Measurements from ENCODE around the gene PTPRT. TPM values are rescaled to one million over a fixed set of nuclear protein-coding genes. Genes with fewer than 3 reads are reported as not detected.

PTPRT gene
- total RNA-seq, 1 donor from 2014 or later = 0.56 TPM

DNA sequence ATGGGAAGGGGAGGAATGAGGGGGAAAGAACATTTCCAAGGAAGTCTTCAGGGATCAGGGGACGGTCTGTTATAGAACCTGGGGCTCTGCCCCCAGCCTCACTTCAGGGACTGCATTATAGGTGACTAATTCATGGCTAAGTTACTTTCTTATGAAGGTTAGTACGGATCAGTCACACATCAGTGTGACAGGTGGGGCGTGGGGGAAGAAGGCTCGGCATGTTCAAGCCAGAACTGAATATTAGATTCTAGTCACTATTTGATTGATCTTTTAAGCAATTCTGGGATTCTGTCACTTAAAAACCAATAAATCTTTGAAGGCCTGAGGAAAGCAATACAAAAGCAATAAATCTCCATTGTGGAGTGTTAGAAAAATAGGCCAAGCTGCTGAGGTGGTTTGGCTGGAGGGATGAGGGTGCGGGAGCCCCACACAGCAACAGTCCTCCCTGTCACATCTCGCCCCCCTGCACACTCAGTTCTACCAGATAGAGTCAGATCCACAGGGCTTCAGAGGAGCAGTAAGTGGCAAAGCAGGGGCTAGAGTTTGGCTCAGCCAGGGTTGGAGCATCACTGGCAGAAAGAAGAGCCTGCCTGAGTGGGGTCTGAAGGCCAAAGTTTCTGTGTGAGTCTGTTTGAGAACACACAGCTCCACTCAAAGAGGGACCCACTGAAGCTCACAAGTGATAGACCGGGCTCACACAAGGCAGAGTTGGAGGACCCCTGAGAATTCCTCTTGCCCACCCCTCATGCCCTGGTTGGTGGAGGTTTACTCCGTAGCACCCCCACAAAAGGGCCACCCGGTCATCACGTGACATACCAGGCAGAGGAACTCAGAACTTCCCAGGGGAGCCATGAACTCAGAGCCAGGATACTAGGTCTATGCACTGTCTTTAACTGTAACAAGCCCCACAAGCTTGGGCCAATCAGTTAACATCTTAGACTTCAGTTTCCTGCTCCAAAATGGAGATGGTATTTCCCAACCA, 843.2 kb downstream of the PTPRT start:
- no peaks in the 10 kb centered on the region for H3K4me1 Mint-ChIP-seq
- no peaks in the 10 kb centered on the region for H3K36me3 Mint-ChIP-seq (ENCODE audit: low read depth)
- H3K4me3 Mint-ChIP-seq = no peak overlapping the region
- H3K27ac Mint-ChIP-seq (ENCODE audit: unreplicated experiment) = no peak overlapping the region
- no peak for DNase-seq (ENCODE audit: low read depth, low spot score)
- peaks cover 7% of the 10 kb centered on the region for H3K27me3 Mint-ChIP-seq (ENCODE audit: low read depth)
- TF ChIP-seq, protein P1, sequence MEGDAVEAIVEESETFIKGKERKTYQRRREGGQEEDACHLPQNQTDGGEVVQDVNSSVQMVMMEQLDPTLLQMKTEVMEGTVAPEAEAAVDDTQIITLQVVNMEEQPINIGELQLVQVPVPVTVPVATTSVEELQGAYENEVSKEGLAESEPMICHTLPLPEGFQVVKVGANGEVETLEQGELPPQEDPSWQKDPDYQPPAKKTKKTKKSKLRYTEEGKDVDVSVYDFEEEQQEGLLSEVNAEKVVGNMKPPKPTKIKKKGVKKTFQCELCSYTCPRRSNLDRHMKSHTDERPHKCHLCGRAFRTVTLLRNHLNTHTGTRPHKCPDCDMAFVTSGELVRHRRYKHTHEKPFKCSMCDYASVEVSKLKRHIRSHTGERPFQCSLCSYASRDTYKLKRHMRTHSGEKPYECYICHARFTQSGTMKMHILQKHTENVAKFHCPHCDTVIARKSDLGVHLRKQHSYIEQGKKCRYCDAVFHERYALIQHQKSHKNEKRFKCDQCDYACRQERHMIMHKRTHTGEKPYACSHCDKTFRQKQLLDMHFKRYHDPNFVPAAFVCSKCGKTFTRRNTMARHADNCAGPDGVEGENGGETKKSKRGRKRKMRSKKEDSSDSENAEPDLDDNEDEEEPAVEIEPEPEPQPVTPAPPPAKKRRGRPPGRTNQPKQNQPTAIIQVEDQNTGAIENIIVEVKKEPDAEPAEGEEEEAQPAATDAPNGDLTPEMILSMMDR (conservative IDR thresholded peaks at IDR 0.05) = no peak
- H3K9me3 Mint-ChIP-seq = peaks cover 9% of the 10 kb centered on the region

DNA sequence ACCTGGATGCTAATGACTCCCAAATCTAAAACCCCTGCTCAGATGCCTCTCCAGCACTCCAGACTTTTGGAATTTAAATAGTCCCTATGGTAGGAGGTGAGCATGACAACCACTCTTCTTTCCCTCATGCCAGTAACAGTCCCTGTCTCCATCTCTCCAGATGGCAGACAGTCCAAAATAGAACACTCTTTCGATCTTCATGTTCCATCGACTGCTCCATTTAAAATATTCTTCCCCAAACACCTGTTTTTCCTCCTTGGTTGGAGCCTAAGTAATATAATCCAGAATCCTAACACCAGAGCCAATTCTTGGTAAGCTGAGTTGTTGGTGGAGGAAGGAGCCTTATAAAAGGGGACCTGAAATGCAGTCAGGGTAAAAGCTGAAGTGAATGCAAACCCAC, 848.1 kb downstream of the PTPRT start:
- TF ChIP-seq, protein P1 (conservative IDR thresholded peaks at IDR 0.05) = no peak
- DNase-seq (ENCODE audit: low read depth, low spot score) = no peak
- H3K9me3 Mint-ChIP-seq = peaks cover 10% of the 10 kb centered on the region
- no peak overlapping the region for H3K27ac Mint-ChIP-seq (ENCODE audit: unreplicated experiment)
- H3K4me3 Mint-ChIP-seq = no peak overlapping the region
- H3K36me3 Mint-ChIP-seq (ENCODE audit: low read depth) = no peaks in the 10 kb centered on the region
- peaks cover 5% of the 10 kb centered on the region for H3K4me1 Mint-ChIP-seq
- H3K27me3 Mint-ChIP-seq (ENCODE audit: low read depth) = peaks cover 12% of the 10 kb centered on the region

DNA sequence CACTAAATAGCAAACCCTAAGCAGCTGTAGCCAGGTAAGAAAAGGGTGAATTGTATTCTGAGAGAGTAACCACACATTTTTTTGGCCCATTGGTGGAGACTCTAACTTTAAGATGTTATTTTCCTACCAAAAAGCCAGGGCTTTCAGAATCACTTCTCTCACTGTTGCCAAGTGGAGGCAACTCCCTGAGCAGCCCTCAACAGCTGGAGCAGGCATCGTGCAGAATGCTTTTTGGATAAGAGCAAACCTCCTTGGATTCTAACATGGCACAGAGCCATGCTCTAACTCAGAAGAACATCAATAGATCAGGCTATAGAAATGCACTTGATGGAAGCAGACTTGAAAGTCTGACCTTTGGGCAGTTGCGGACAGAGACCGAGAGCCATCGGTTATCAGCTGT, 849.3 kb downstream of the PTPRT start:
- Mint-ChIP-seq H3K36me3 (ENCODE audit: low read depth) (no peaks in the 10 kb centered on the region), H3K27ac (ENCODE audit: unreplicated experiment) (no peak overlapping the region), H3K4me3 (no peak overlapping the region), H3K9me3 (peaks cover 8% of the 10 kb centered on the region), H3K4me1 (peaks cover 5% of the 10 kb centered on the region), H3K27me3 (ENCODE audit: low read depth) (peaks cover 10% of the 10 kb centered on the region)
- TF ChIP-seq, protein P1 (conservative IDR thresholded peaks at IDR 0.05) = no peak
- DNase-seq (ENCODE audit: low read depth, low spot score) = no peak

DNA sequence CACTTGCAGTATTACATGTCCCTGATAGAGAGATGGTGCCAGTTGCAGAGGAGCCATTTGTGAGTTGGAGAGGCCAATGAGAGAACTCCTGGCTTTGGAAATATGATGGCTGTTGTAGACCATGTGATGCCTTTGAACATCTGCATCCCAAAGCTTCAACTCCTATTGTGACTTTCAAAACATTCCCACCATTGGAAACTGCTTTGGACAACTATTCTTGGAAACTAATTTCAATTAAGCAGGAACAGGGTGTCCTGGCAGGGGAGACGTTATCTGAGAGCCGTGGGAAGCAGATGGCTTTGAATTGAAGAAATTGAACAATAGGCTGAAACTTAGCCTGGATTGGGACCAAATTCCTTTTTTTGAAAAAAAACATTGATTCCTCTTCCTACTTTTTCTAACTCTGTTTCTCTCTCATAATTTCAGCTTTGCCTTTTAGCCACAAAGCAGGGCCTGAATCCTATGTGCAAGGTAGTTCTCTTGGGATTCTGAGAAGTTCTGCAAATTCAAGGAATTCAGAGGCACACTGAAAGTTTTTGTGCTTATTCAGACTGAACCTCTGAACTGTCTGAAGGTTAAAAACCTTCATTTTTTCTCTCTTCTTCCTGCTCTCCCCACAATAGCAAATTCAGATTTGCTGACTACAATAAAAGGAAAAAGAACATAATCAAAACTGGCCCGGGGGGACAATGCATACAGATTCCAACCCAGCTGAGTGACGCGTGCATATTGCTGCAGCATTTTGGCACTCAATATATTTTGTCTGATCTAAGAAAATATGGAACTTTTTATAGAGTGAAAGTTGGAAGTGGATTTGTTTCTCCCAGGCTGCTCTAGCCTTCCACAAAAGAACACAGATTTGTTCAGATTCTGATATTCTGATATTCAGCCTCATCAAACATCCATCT, 851.2 kb downstream of the PTPRT start:
- no peak overlapping the region for H3K4me3 Mint-ChIP-seq
- no peak for DNase-seq (ENCODE audit: low read depth, low spot score)
- TF ChIP-seq, protein P1 (conservative IDR thresholded peaks at IDR 0.05) = no peak
- H3K4me1 Mint-ChIP-seq = peaks cover 5% of the 10 kb centered on the region
- H3K9me3 Mint-ChIP-seq = peaks cover 8% of the 10 kb centered on the region
- H3K36me3 Mint-ChIP-seq (ENCODE audit: low read depth) = no peaks in the 10 kb centered on the region
- no peak overlapping the region for H3K27ac Mint-ChIP-seq (ENCODE audit: unreplicated experiment)
- H3K27me3 Mint-ChIP-seq (ENCODE audit: low read depth) = peaks cover 13% of the 10 kb centered on the region

DNA sequence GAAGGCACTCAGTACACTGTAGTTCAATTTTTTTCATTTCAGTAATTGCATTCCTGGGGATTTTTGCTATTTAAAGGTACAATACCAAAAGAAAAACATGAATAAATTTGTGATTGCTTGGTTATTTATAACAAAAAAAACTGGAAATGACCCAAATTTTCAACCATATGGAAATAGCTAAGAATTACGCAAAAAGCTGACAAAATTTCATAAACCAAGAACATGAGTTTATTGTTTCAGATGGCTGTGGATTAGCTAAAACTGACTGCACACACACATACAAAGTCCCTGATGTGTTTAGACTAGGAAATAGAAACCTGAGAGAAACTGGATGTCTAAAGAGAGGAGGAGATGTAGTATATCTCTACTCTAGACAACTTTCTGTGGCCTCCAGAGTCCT, 853.1 kb downstream of the PTPRT start:
- Mint-ChIP-seq H3K27me3 (ENCODE audit: low read depth) (peaks cover 13% of the 10 kb centered on the region), H3K36me3 (ENCODE audit: low read depth) (no peaks in the 10 kb centered on the region), H3K27ac (ENCODE audit: unreplicated experiment) (no peak overlapping the region), H3K9me3 (peaks cover 2% of the 10 kb centered on the region), H3K4me3 (no peak overlapping the region), H3K4me1 (peaks cover 5% of the 10 kb centered on the region)
- DNase-seq (ENCODE audit: low read depth, low spot score) = no peak
- TF ChIP-seq, protein P1 (conservative IDR thresholded peaks at IDR 0.05) = no peak
